HepG2 (cell line): ENCODE data around the gene HDAC4.

Experiments used
- CCDC6 ChIP-seq: sonication (generic); formaldehyde crosslinking; IDR thresholded peaks from 2 replicates; pipeline ENCODE4 v1.8.1; 2022; ENCODE audit warnings: mild to moderate bottlenecking, missing genetic modification reagents, moderate library complexity
- MTERF4 ChIP-seq: sonication (generic); formaldehyde crosslinking; IDR thresholded peaks from 2 replicates; pipeline ENCODE4 v1.8.0; 2023; ENCODE audit warnings: mild to moderate bottlenecking, missing genetic modification reagents
- NFIB ChIP-seq: sonication (generic); formaldehyde crosslinking; IDR thresholded peaks from 2 replicates; pipeline ENCODE4 v1.9.0; 2021; ENCODE audit warnings: missing genetic modification reagents, mild to moderate bottlenecking, borderline replicate concordance
- SMARCC2 ChIP-seq: fragments of 450-650 bp; IDR thresholded peaks from 2 replicates; pipeline ENCODE4 v1.6.1; 2017; ENCODE audit warnings: antibody characterized with exemption, mild to moderate bottlenecking
- TBL1XR1 ChIP-seq: fragments of 150-350 bp; IDR thresholded peaks from 2 replicates; pipeline ENCODE4 v1.6.1; 2014; ENCODE audit warnings: borderline replicate concordance, low read length; ENCODE audit not compliant: partially characterized antibody
- TF ChIP-seq, protein P1 (sequence below): sonication (generic); formaldehyde crosslinking; IDR thresholded peaks from 2 replicates; pipeline ENCODE4 v1.5.0; 2020; ENCODE audit warnings: mild to moderate bottlenecking, missing genetic modification reagents, moderate library complexity

DNA sequence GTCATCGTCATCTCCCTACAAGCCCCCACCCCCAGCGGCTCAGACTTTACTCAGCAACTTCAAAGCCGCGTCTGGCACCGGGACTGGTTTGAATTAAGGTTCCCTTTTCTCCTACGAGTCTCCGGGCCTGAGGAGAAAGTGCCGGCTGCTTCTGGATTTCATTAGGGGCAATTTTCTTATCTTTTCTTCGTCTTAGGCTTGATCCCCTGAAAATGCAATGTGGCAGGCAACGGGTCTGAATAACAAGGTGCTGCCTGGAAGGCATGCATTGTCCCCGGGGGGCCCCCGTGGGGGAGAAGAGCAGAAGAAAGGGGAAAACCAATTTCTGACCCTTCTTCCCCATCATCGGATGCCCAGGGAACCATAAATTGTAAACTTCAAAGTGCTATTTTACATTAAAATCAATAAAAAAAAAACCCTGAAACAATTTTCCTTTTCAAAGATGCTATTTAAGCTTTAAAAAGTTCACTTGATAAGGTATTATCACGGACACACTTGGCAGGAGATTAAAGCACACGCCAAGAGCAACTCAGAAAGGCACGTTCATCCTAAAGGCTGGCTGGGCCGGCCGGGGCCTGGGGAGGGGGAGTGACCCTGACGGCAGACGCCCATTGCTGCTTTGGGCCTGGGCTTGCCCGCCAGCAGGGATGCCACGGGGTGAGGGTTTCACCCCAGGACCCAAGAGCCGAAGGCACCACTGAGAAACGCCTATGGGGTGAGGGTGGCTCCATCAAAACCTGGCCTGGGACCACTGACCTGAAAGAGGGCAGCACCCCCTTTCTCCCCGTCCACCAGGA lies 322.5 kb downstream of the HDAC4 start:
- TF ChIP-seq CCDC6 (CRISPR knock-in tag) (no peak), TBL1XR1 (no peak), MTERF4 (CRISPR knock-in tag) (no peak), NFIB (no peak), SMARCC2 (no peak)
- TF ChIP-seq, protein P1, sequence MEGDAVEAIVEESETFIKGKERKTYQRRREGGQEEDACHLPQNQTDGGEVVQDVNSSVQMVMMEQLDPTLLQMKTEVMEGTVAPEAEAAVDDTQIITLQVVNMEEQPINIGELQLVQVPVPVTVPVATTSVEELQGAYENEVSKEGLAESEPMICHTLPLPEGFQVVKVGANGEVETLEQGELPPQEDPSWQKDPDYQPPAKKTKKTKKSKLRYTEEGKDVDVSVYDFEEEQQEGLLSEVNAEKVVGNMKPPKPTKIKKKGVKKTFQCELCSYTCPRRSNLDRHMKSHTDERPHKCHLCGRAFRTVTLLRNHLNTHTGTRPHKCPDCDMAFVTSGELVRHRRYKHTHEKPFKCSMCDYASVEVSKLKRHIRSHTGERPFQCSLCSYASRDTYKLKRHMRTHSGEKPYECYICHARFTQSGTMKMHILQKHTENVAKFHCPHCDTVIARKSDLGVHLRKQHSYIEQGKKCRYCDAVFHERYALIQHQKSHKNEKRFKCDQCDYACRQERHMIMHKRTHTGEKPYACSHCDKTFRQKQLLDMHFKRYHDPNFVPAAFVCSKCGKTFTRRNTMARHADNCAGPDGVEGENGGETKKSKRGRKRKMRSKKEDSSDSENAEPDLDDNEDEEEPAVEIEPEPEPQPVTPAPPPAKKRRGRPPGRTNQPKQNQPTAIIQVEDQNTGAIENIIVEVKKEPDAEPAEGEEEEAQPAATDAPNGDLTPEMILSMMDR, result no peak
